Activated T-cell treated with anti-CD3 and anti-CD28 coated beads, Interleukin-2, amount 50 U/mL, for 72 hours (primary cell): ENCODE measurements around the gene TFCP2. TPM values are rescaled to one million over a fixed set of nuclear protein-coding genes. Genes with fewer than 3 reads are reported as not detected.

Experiments used
- ATAC-seq, 2 donors: fragments of 150-1000 bp; cut with Tn5 transposase; replicated peaks in 1 of 2; 2 replicates each; pipeline ENCODE4 v1.10.0; 2021; ENCODE audit warnings: moderate library complexity in 2 of 2, mild to moderate bottlenecking in 1 of 2
- DNase-seq, 2 donors: peaks; one replicate each; pipeline ENCODE4 v3.0.0; 2021 to 2022; ENCODE audit warnings: mixed read lengths in 1 of 2
- H3K27ac Mint-ChIP-seq: one replicate; pipeline ENCODE4 v1.8.0; 2022; ENCODE audit warnings: mild to moderate bottlenecking, moderate library complexity, mixed read lengths
- H3K27me3 Mint-ChIP-seq: one replicate; pipeline ENCODE4 v1.8.0; 2022; ENCODE audit warnings: low read depth, mixed read lengths
- H3K36me3 Mint-ChIP-seq, 2 donors: one replicate each; pipeline ENCODE4 v1.8.0; 2022; ENCODE audit warnings: mixed read lengths in 2 of 2, mild to moderate bottlenecking in 1 of 2; ENCODE audit not compliant: insufficient read depth in 2 of 2
- H3K4me1 Mint-ChIP-seq: one replicate; pipeline ENCODE4 v1.8.0; 2022; ENCODE audit warnings: low read depth, mixed read lengths
- H3K4me3 Mint-ChIP-seq, 2 donors: one replicate each; pipeline ENCODE4 v1.8.0; 2022; ENCODE audit warnings: mild to moderate bottlenecking in 2 of 2, mixed read lengths in 2 of 2, moderate library complexity in 2 of 2
- H3K9me3 Mint-ChIP-seq, 2 donors: one replicate each; pipeline ENCODE4 v1.8.0; 2022; ENCODE audit warnings: mixed read lengths in 2 of 2
- total RNA-seq, 2 donors: library from RNA; stranded (reverse); gene quantifications; one replicate each; pipeline ENCODE4 v1.2.3, GENCODE V29; 2022

The TFCP2 gene
- total RNA-seq, 2 donors from 2014 or later: 36.9 to 49.2 TPM

DNA sequence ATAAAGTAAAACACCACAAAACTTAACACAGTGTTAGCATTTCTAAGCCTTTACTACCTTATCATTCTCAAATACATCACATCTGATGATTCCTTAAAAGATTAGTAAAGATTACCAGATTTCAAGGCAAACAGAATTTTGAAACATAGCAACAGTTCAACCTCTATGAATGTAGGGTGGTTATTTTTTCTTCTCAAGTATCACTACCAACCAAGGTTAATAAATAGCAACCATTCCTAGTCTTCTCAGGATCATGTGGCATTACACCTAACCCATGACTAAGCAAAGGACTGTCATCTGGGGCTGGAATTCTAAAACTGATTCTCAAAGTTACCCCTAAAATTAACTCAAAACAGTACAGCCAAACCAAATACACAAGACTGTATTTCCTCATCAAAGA, 50.1 kb downstream of the TFCP2 start:
- Mint-ChIP-seq H3K4me3 (no peak overlapping the region), H3K9me3 (no peaks in the 10 kb centered on the region), H3K27ac (no peak overlapping the region), H3K36me3 (peaks cover 5% of the 10 kb centered on the region in 2 donors), H3K27me3 (no peaks in the 10 kb centered on the region), H3K4me1 (no peaks in the 10 kb centered on the region)
- DNase-seq (no peak), ATAC-seq (no peak)

DNA sequence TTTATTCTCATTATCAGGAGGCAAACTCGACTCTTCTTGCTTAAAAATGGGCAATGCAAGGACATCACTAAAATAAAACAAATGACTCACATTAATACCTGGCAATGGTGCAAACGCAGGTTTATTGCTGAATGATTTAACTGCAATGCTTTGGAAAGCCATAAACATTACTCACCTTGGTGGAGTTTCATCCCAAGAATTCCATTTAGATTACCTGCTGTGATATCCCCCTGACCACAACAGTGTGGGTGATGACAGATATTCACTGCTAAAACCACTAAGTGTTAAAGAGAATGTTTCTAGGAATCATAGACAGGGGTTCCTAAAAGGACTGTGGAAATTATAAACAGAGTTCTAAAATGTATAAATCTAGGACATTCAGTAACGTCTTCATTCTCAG, 54.2 kb downstream of the TFCP2 start:
- peak overlapping the region; percentile 54 for H3K27ac Mint-ChIP-seq
- H3K4me3 Mint-ChIP-seq: peak overlapping the region in 1 of 2 donors; percentile 14
- ATAC-seq (peak in 1 of 2 donors; percentile 23), DNase-seq (no peak)
- H3K9me3 Mint-ChIP-seq: no peaks in the 10 kb centered on the region
- H3K36me3 Mint-ChIP-seq: peaks cover 4 to 7% of the 10 kb centered on the region in 2 donors
- H3K4me1 Mint-ChIP-seq: no peaks in the 10 kb centered on the region
- H3K27me3 Mint-ChIP-seq: no peaks in the 10 kb centered on the region

DNA sequence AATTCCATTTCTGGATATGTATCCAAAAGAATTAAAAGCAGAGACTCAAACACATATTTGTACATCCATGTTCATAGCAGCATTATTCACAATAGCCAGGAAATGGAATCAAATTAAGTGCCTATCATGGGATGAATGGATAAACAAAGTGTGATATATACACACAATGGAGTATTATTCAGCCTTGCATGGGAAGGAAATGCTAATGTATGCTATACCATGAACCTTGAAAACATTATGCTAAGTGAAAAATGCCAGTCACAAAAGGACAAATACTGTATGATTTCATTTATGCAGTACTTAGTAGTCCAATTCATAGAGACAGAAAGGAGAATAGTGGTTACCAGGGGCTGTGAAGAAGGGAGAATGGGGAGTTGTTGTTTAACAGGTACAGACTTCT, 57.4 kb downstream of the TFCP2 start:
- H3K4me1 Mint-ChIP-seq: no peaks in the 10 kb centered on the region
- no peaks in the 10 kb centered on the region for H3K27me3 Mint-ChIP-seq
- H3K9me3 Mint-ChIP-seq: no peaks in the 10 kb centered on the region
- no peak overlapping the region for H3K27ac Mint-ChIP-seq
- DNase-seq (no peak), ATAC-seq (no peak)
- H3K4me3 Mint-ChIP-seq: no peak overlapping the region
- H3K36me3 Mint-ChIP-seq: peaks cover 4 to 18% of the 10 kb centered on the region in 2 donors

DNA sequence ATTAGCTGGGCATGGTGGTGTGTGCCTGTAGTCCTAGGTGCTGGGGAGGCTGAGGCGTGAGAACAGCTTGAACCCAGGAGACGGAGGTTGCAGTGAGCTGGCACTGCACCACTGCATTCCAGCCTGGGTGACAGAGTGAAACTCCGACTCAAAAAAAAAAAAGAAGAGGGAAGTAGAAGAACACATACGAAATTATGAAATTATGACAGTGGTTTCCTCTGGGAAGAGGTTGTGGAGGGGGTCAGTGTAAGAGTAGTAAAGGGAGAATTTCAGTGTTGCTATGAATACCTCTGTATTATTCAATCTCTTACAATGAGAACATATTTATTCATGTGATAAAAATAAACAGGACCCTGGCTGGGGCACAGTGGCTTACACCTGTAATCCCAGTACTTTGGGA, 64.8 kb downstream of the TFCP2 start:
- H3K4me1 Mint-ChIP-seq: peaks cover 14% of the 10 kb centered on the region
- H3K27me3 Mint-ChIP-seq: no peaks in the 10 kb centered on the region
- H3K27ac Mint-ChIP-seq: peak overlapping the region; percentile 54
- H3K4me3 Mint-ChIP-seq: no peak overlapping the region
- no peak for ATAC-seq
- H3K9me3 Mint-ChIP-seq: no peaks in the 10 kb centered on the region
- no peak for DNase-seq
- H3K36me3 Mint-ChIP-seq: peaks cover 1 to 31% of the 10 kb centered on the region in 2 donors

DNA sequence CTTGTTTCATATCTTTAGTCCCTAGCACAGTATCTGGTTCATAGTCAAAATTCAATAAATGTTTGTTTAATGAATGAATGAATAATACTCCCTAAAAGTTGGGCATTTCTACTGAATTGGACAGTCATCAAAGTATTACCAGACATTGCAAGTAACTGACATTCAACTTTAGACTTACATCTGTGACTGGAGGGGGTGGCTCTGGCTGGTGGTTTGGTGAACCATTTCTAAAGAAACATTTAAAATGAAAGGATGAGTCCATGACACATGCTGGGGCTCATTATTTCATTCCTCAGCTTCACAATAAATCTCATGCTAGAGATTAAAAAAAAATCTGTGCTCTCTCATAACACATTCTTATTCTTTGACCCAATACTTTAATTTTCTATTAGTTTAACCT, 69.0 kb downstream of the TFCP2 start:
- Mint-ChIP-seq H3K27ac (peak overlapping the region; percentile 98), H3K36me3 (peaks cover 1 to 32% of the 10 kb centered on the region in 2 donors), H3K4me3 (peak overlapping the region; percentile 22 to 77), H3K9me3 (no peaks in the 10 kb centered on the region), H3K4me1 (peaks cover 14% of the 10 kb centered on the region), H3K27me3 (no peaks in the 10 kb centered on the region)
- DNase-seq (peak; percentile 31 to 33), ATAC-seq (peak; percentile 82 to 95)

DNA sequence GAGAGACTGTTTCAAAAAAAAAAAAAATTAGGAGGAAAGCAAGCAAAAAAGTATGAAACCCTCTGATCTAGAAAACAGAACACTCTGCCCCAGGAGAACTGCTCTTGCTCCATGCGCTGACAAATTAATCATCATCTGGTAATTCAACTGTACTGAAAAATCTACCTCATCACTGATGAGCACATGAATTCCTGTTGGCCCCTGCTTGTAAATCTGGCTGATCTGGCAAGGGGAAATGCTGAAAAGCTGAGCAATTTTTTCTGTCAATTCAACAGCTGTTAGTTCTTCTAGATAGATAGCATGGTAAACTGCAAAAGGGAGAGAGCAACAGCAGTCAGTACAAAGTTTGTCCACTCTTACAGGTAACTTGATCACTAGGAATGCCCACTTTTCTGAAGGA, 74.3 kb downstream of the TFCP2 start:
- Mint-ChIP-seq H3K27me3 (no peaks in the 10 kb centered on the region), H3K4me3 (no peak overlapping the region), H3K27ac (no peak overlapping the region), H3K36me3 (peaks cover 4 to 27% of the 10 kb centered on the region in 2 donors), H3K9me3 (no peaks in the 10 kb centered on the region), H3K4me1 (peaks cover 3% of the 10 kb centered on the region)
- no peak for DNase-seq
- ATAC-seq: no peak

DNA sequence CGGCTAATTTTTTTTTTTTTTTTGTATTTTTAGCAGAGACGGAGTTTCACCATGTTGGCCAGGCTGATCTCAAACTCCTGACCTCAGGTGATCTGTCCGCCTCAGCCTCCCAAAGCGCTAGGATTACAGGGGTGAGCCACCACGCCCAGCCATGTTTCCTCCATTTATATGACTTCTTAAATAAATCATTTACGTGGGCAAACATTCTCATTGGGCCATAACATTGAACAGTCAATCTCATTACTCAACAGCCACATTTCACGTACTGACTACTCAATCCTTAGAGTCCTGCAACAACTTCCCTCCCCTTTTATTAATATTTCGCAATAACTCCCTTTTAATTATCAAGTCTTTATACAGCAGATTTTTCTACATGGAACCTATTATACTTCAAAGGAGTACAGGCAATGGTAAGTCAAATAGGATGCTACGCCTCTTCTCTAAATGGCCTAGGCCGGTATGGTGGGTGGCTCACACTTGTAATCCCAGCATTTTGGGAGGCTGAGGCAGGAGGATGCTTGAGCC, 82.2 kb downstream of the TFCP2 start:
- Mint-ChIP-seq H3K4me1 (peaks cover 20% of the 10 kb centered on the region), H3K27me3 (no peaks in the 10 kb centered on the region), H3K9me3 (no peaks in the 10 kb centered on the region), H3K36me3 (peaks cover 3 to 12% of the 10 kb centered on the region in 2 donors), H3K27ac (no peak overlapping the region), H3K4me3 (no peak overlapping the region)
- ATAC-seq: no peak
- no peak for DNase-seq

DNA sequence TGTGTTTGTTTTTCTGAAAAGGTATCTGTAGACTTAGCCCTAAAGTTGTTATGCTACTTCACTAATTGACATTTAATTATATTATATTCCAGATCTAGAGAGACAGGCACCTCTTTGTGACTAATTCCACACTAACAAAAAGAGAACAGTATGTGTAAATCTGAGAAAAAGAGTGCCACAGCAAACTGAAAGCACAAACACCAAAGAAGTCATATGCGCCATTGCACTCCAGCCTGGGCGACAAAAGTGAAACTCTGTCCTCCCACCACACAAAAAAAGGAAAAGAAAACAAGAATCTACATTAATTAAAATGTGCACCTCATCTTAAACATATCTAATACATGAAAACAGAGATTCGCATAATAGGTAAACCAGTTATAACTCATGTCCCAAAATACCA, 85.1 kb downstream of the TFCP2 start:
- Mint-ChIP-seq H3K4me3 (peak overlapping the region; percentile 42), H3K4me1 (peaks cover 31% of the 10 kb centered on the region), H3K9me3 (no peaks in the 10 kb centered on the region), H3K27ac (peak overlapping the region; percentile 3), H3K36me3 (peaks cover 1 to 5% of the 10 kb centered on the region in 2 donors), H3K27me3 (no peaks in the 10 kb centered on the region)
- ATAC-seq: peak; percentile 32 to 33
- DNase-seq: peak; percentile 52

DNA sequence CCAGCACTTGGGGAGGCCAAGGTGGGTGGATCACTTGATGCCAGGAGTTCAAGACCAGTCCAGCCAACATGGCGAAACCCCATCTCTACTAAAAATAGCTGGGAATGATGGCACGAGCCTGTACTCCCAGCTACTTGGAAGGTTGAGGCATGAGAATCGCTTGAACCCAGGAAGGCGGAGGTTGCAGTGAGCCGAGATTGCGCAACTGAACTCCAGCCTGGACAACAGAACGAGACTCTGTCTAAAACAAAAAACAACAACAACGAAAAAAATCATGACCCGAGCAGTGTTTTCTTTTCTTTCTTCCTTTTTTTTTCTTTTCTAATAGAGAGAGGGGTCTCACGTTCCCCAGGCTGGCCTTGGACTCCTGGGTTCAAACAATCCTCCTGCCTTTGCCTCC, 86.0 kb downstream of the TFCP2 start:
- no peak for ATAC-seq

DNA sequence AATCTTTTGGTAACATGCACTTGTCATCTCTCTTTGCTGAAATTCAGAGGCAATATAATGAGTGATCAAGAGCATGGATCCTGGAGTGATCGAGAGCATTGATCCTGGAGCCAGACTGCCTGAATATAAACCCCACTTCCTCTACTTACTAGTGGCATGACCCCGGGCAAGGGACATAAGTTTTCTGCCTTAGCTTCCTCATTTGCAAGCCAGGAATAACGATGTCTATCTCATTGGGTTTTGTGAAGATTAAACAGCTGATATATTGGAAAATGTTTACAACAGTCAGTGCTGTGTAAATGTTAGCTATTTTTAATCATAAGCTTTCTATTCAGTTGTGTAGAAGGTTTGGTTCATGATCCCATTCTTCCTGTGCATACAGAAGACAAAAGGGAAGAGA, 87.2 kb downstream of the TFCP2 start:
- DNase-seq: no peak
- Mint-ChIP-seq H3K9me3 (no peaks in the 10 kb centered on the region), H3K27me3 (no peaks in the 10 kb centered on the region), H3K4me3 (no peak overlapping the region), H3K27ac (peak overlapping the region; percentile 19), H3K36me3 (peaks cover 5 to 8% of the 10 kb centered on the region in 2 donors), H3K4me1 (peaks cover 47% of the 10 kb centered on the region)
- no peak for ATAC-seq

More for the DNA sequence above, 86.0 kb downstream of the TFCP2 start:
- Mint-ChIP-seq H3K4me1 (peaks cover 40% of the 10 kb centered on the region), H3K4me3 (no peak overlapping the region), H3K27ac (peak overlapping the region; percentile 3), H3K36me3 (peaks cover 5 to 8% of the 10 kb centered on the region in 2 donors), H3K27me3 (no peaks in the 10 kb centered on the region), H3K9me3 (no peaks in the 10 kb centered on the region)
- no peak for DNase-seq

DNA sequence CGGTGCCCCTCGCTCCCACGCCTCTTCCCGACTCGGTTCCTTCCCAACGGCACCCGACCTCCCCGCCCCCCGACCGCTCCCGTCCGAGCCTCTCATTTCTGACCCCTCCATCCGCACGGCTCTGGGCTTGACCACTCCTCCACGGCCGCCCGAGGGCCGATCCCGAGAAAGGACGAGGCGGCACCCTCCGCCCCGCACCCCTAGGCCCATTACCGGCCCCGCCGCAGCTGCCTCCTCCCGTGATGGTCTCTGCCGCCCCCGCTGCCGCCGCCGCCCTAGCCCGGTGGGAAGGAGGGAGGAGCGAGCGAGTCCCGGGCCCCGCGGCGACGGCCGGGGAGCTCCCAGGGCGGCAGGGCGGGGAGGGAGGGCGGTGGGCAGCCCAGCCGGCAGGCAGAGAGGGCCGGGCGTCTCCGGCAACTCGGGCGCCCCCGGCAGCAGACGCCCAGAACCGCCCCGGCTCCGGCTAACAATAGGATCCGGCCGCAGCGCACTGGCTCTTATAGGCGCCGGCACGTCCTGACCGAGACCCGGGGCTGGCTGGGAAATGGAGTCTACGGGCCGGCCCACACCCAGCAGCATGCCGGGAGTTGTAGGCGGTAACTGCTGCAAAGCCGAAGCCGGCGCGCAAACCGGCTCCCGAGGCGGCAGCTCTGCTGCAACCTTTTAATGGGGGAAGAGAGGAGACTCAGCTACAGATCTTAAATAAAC, 89.7 kb downstream of the TFCP2 start, which contains the start of gene CSRNP2:
Gene CSRNP2, minus strand, starts transcription at position 471 of the 708 bp plus-strand sequence. CDS start 7,035 bp downstream, outside the sequence.
- H3K36me3 Mint-ChIP-seq: peaks cover 5 to 10% of the 10 kb centered on the region in 2 donors
- H3K4me1 Mint-ChIP-seq: peaks cover 41% of the 10 kb centered on the region
- no peaks in the 10 kb centered on the region for H3K27me3 Mint-ChIP-seq
- ATAC-seq: peak; percentile 96 to 98
- H3K27ac Mint-ChIP-seq: peak within 1 kb of the TSS; percentile 100
- H3K4me3 Mint-ChIP-seq: peak within 1 kb of the TSS; percentile 98 to 99
- no peaks in the 10 kb centered on the region for H3K9me3 Mint-ChIP-seq
- peak; percentile 95 to 97 for DNase-seq

DNA sequence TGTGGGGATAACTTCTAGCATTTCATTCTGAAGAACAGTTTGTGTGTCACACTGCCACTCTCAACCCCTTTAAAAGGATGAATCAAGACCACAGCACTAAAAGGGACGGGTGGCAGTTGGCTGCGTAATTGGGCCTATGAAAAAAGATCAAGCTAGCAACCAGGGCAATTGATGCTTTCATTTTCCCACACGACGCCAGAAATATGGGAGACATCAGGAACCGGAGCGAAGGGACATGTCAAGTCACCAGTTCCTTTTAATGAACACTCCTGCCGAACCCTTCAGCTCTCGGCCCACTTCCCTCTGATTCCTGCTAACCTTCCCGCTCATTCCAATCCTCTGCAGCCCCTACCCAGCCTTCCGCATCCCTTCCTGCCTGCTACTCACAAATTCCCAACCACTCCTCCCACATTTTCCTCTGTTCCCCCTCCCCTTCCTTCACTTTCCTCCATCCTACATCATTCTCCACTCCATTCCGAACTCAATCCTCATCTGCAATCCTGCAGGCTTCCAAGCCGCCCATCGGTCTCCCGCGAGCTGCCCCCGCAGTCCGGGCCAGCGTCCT, 90.3 kb downstream of the TFCP2 start:
- Mint-ChIP-seq H3K27ac (peak overlapping the region; percentile 100), H3K36me3 (peaks cover 5 to 10% of the 10 kb centered on the region in 2 donors), H3K27me3 (no peaks in the 10 kb centered on the region), H3K4me3 (peak overlapping the region; percentile 98 to 99), H3K4me1 (peaks cover 39% of the 10 kb centered on the region), H3K9me3 (no peaks in the 10 kb centered on the region)
- peak; percentile 8 to 11 for ATAC-seq
- peak; percentile 38 to 41 for DNase-seq

DNA sequence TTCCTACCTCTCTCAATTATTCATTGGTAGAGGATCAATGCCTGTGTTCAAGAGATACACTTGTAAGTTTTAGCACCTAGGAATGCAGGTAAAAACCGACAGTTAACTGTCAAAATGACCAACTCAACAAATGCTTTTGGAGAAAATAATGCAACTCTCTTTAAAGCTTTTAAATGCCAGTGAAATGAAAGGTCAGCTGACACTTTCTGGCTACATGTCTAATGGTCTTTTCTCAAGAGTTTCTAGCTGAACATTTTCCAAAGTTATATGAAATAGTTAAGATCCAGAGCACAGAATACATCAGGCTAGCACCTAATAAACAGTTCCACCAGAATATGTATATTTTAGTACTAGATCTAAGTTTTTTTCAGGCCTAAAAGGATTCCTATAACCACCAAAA, 91.5 kb downstream of the TFCP2 start:
- no peaks in the 10 kb centered on the region for H3K27me3 Mint-ChIP-seq
- peak overlapping the region; percentile 18 to 99 for H3K4me3 Mint-ChIP-seq
- peaks cover 5 to 10% of the 10 kb centered on the region in 2 donors for H3K36me3 Mint-ChIP-seq
- no peak for DNase-seq
- H3K27ac Mint-ChIP-seq: peak overlapping the region; percentile 59
- peaks cover 38% of the 10 kb centered on the region for H3K4me1 Mint-ChIP-seq
- no peaks in the 10 kb centered on the region for H3K9me3 Mint-ChIP-seq
- ATAC-seq: no peak
